Measurements from ENCODE around the gene CHRNB4.

GRCh38 chr15:78680431-78681075 lies 39.5 kb upstream of the CHRNB4 start:
- no peak for TF ChIP-seq POLR2AphosphoS5 (IDR thresholded peaks at IDR 0.05; ENCODE audit: low read depth, low read length)
- TF ChIP-seq TAF1 (IDR thresholded peaks at IDR 0.05; ENCODE audit: borderline replicate concordance, low read depth, low read length), result no peak
- no peak for TF ChIP-seq POLR2A (IDR thresholded peaks at IDR 0.05; ENCODE audit: low read depth, low read length)
